HG02852 (cell line): ENCODE results near the gene COL17A1.

Source experiments
- ATAC-seq: cut with Tn5 transposase; IDR thresholded peaks from one replicate; pipeline ENCODE4 v1.9.1; 2021; ENCODE audit warnings: mild to moderate bottlenecking, moderate library complexity; ENCODE audit not compliant: unreplicated experiment

COL17A1 gene

GRCh38 chr10:104054430-104054829 is 31.2 kb downstream of the COL17A1 start:
- no peak for ATAC-seq

GRCh38 chr10:104053201-104053600 is 32.5 kb downstream of the COL17A1 start:
- no peak for ATAC-seq

- no peak for ATAC-seq
These were observed 33.2 kb downstream of the COL17A1 start for GRCh38 chr10:104052431-104052830.

- ATAC-seq, result no peak
These were observed 36.0 kb downstream of the COL17A1 start for GRCh38 chr10:104049504-104050250.

GRCh38 chr10:104046651-104047050 is 39.0 kb downstream of the COL17A1 start:
- ATAC-seq, result no peak

GRCh38 chr10:104045151-104046089 is 40.3 kb downstream of the COL17A1 start:
- ATAC-seq, result no peak

GRCh38 chr10:104043854-104044253 is 41.8 kb downstream of the COL17A1 start:
- no peak for ATAC-seq

GRCh38 chr10:104043185-104043830 is 42.4 kb downstream of the COL17A1 start:
- ATAC-seq, result no peak

- no peak for ATAC-seq
These were observed 43.7 kb downstream of the COL17A1 start for GRCh38 chr10:104041891-104042535.

GRCh38 chr10:104040862-104041789 is 44.6 kb downstream of the COL17A1 start:
- no peak for ATAC-seq

GRCh38 chr10:104040382-104040781 is 45.3 kb downstream of the COL17A1 start:
- ATAC-seq, result no peak

GRCh38 chr10:104038958-104039752 is 46.5 kb downstream of the COL17A1 start:
- no peak for ATAC-seq

- ATAC-seq, result no peak
These were observed 47.1 kb downstream of the COL17A1 start for GRCh38 chr10:104038537-104038936.

GRCh38 chr10:104037261-104037951 is 48.3 kb downstream of the COL17A1 start:
- ATAC-seq, result no peak

- no peak for ATAC-seq
These were observed 49.0 kb downstream of the COL17A1 start for GRCh38 chr10:104036518-104037260.

GRCh38 chr10:104036069-104036384 is 49.7 kb downstream of the COL17A1 start:
- no peak for ATAC-seq

GRCh38 chr10:104035194-104036068 is 50.2 kb downstream of the COL17A1 start:
- no peak for ATAC-seq
